ENCODE measurements around the gene TENM4.

TENM4 gene

DNA sequence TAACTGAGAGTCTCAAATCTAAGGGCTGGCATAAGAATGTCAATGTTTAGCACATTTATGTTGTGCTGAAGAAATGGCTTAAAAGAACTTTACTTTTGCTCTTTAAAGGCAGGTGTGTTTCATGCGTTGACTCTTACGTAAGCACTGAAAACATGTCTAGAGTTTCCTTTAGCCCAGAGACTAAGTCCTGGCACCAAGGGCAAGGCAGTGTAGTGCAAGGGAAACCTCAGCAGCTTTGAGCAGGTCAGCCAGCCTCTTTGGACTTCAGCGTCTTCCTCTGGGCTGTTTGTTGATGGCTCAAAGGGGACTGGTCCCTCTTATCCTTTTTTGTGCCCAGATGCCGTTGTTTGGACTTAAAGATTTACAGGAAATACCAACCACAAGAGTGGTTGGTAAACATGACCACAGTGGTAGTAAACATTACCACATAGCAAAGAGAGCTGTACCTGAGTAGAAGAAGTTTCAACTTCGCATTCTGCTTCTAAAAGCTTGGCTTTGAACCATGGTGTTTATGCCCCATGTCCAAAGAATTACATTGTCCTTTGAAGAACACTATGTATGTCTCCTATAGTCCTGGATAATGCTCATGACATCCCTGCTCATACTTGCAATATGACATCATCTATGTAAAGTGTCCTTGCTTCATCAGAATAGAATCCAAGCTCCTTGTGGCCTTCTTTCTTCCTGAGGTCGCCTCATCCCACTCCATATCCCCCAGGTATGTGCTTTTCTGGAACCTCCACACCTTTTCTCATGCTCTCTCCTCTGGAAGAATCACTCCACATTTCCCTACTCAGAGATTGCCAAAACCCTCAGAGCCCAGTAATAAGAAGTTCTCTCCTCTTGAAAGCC is 23.5 kb downstream of the TENM4 start:
- DNase-seq: no peak

DNA sequence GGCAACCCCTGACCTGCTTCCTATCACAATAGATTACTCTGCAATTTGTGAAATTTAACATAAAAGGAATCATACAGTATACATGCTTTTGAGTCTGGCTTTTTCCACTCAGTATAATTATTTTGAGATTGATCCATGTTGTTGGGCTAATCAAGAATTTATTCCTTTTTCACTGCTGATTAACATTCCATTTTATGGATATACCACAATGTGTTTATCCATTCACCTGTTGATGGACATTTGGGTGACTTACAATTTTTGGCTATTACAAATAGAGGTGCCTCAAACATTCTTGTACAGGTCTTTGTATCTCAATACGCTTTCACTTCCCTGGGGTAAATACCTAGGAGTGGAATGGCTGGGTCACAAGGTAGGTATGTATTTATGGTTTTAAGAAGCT is 24.9 kb downstream of the TENM4 start:
- DNase-seq: no peak

DNA sequence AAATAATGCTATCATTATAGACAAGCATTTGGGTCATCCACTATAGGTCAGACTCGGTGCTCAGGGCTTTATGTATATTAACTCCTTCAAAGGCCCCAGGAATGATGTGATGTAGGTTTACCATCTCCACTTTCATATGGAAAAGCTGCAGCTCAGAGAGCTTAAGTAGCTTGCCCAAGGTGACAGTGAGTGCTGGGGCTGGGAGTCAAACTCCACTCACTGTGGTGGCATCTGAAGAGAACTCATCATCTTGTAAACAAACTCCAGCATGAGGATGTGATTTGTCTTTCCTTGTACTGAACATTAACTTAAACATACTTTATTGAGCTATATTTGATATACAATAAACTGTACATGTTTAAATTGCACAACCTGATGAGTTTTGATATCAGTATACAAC is 25.4 kb downstream of the TENM4 start:
- no peak for DNase-seq

DNA sequence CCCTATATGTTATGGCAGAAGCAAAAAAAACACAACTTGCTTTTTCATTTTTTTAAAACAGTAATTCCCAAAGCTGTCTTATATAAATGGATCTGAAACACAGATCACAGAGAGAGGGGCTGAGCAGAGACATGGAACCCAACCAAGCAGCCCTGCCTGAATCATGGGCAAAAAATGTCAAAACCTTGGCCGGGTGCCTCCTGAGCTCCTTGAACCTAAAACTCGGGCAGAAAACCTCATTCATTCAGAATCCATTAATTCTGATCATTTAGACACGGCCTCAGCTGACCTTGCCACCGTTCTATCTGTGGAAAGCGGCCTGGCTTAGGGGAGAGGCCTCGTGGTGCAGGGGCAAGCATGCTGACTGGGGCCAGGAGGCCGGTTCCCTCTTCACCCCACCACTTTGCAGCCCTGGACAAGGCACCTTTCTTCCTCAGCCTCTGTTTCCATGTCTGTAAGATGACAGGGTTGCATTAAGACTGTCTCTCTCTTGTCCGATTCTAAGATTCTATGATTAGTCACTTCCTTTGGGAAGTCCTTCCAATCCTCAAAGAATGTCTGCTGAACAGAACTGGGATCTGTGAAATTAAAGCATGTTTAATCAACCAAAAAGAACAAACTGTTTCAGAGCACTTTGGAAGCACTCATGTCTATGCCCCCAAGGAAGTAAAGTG is 26.0 kb downstream of the TENM4 start:
- DNase-seq: no peak

DNA sequence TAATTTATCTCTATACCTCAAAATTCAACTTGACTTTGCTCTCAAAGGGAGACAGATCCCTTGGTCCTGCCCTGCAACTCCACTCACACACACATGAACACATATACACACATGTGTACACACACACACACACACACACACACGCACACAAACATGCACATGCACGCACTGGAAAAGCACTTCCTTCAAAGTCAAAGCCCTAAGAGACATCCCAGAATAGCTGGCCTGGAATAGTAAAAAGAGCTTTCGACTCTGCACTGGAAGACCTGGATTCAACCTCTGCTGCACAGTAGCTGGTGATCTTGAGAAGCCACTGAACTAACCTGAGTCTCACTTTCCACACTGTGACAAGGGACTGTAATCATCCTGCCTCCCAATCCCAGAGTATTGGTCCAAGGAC is 26.8 kb downstream of the TENM4 start:
- DNase-seq: no peak

DNA sequence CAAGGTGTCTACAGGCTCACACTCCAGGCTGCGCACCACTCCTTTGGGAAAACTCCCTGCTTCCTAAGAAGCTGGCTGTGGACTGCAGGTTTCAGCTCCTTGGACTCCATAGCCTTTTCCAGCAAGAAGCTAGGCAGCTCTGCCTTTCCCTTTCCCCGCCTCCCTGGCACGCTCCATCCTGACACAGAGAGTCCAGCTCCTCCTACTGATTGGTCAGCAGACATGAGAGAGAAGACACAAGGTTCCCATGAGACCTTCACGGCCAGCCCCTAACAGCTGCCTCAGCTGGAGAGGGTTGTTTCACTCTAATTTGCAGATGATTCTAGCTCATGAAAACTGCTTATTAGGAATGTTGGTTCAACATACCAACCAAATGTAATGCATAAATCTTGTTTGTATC is 27.6 kb downstream of the TENM4 start:
- no peak for DNase-seq

DNA sequence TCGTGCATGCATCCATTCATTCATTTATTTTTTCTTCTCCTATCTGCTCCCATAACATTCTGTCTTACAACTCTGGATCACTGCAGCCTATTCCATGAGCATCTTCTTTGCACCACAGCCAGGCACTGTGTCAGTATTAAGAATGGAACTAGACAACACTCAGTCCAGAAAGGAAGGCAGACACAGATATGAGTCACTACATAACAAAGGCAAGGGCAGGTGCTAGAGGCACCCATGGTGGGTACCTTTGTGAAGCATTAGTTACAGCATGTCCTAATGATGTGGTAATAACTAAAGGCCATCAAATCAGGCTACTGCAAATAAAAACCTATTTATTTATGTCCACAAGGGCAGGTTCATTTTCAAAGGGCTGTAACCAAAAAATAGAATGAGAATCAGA is 28.1 kb downstream of the TENM4 start:
- DNase-seq: no peak

DNA sequence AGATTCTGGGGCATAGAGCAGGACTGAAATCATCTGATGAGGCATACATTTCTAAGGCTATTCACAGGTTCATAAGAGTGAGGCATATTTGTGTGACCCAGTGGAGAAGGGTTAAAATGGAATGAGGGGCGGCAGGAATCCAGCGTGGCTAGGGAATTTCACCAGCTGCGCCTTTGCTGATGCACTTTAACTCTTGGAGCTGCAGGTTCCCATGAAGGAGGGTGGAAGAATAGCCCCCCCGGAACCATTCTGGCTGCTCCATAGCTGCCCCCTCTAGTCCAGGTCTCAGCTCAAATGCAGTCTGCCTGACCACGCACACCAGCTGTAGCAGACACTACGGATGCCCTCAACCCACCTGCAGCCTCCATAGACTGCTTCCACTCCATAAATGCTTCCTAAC is 31.5 kb downstream of the TENM4 start:
- no peak for DNase-seq

DNA sequence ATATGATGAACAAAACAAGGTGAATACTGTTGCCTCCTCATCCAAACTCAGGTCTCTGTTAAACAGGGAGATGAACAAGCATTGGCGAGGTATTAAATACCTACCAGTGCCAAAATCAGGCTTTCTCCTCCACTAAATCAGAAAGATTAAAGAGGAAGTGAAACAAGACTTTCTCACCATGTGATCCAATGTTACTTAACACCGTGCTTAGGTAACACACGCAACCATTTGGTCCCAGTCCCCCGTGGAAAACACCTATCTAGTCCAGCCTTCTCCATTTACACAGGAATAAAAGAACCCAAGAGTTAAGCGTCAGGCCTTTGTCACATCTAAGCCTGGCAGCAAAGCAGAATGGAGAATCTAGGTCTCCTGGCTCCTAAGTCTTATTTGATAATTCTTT is 34.5 kb downstream of the TENM4 start:
- DNase-seq: no peak

DNA sequence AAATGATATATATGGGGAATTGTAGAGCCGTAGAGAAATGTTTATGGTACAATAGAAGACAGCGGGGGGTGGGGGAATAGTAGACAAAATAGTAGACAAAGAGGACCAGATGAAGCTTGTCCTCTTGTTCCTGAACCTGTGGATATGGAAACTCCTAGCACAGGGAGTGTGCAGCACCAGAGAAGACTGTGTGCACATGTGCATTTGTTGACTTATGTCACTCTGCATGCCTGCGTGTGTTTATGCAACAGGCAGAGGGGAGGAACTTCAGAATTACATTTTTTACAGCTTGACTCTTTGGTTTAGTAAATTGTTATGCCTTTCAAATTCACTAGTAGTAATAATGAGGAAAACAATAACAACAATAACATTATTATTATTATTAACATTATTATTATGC is 36.0 kb downstream of the TENM4 start:
- no peak for DNase-seq

DNA sequence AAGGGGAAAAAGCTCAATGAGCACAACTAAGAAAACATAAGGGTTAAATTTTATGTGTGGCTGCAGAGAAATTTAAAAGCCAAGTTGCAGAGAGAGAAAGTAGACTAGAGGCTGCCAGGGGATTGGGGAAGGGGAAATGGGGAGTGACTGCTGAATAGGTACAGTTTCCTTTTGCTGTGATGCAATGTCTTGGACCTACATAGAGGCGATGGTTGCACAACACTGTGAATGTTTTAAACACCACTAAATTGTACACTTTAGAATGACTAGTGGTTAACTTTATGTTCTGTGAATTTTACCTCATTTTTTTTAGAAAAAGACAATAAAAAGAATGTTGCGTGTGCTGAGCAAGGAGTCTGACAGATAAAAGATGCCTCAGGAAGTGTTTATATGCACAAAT is 36.5 kb downstream of the TENM4 start:
- no peak for DNase-seq

DNA sequence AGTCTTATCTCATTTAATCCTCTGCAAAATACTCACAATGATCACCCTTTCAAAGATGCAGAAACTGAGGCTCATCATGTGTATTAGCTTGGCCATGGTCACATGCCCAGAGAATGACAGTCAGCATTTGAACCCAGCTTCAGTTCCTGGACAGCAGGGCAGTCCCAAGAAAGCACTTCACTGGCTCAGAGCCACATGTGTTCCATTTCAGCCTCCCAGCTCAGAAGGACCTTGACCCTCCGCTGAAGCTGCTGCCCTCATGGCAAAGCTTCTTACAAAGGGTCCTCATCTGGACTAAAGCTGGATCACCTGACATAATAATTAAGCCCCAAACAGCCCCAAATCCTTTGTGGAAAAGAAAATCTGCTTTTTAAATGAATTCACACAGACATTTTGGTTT is 37.0 kb downstream of the TENM4 start:
- no peak for DNase-seq

DNA sequence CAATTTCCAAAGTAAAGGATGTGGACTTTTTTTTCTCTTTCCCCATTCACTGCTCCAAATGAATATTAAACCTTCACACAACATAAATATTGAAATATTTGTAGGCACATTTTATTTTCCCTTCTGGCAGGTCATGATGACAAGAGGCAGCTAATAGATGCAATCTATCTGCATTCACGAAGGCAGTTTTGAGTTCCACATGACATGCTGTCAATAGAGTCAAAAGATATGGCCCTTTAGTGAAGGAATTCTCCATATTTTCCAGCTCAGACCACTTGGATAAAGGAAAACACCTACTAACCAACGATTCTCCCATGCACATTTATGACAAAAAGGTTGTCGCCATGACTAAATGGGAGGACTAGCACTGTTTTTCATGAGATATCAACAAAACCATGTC is 37.9 kb downstream of the TENM4 start:
- DNase-seq: no peak

DNA sequence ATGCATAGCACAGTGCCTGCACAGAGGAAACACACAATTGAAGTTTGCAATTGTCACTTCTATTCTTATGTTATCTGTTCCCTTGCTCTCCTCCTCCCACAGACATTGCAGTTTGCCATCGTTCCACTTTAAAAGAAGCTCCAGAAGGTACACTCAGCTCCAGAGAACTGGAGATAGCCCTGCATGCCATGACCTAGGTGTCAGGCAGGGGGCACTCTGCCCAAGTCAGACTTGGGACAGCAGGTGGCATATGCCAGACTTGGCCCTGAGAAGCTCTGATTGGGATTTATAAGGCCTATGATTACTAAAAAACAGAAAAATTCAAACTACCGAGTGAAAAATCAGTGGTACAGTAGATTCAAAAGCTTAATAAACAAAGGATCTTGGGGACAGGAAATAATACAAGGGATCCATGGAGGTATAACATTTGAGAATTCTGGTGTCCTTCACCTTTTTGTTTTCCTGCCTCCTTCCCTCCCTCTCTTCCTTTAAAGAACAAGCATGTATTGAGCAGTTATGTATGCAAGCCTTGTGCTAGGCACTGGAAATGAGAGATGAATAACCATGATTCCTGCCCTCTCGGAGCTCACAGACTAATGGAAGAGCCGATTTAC is 40.0 kb downstream of the TENM4 start:
- no peak for DNase-seq

DNA sequence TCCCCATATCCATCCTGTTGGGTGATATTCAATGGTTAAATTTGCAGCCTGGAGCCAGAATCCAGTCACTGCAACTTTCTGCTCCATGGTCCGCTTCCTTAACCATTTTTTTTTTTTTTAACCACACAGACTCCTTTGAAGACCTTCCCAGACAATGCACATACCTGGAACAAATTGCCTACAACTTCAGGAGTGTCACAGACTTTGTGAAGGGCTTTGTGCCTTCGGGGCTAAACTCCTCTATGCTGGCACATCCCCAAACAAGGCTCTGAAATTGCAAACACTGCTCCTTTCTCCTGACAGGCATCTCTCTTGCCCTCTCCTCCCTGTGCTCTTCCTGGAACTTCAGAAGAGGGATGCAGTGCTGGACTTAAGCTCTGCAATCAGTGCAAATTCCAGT is 40.6 kb downstream of the TENM4 start:
- DNase-seq: no peak

DNA sequence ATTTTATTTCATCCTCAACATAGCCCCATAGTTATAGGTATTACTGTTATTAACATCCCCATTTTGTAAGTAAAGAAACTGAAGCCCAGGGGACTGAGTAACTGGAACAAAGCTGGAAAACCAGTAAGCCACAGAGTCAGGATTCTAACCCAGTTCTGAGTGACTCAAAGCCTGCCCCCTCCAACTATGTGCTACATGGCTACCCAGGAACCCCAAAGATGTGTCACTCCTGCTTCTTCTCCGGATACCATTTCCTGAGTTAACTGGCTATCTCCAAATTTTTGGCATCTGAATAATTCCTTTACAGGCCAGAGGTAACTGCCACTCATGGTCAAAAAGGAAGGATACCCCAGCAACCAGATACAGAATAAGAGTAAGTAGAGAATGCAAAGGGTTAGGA is 43.6 kb downstream of the TENM4 start:
- no peak for DNase-seq

DNA sequence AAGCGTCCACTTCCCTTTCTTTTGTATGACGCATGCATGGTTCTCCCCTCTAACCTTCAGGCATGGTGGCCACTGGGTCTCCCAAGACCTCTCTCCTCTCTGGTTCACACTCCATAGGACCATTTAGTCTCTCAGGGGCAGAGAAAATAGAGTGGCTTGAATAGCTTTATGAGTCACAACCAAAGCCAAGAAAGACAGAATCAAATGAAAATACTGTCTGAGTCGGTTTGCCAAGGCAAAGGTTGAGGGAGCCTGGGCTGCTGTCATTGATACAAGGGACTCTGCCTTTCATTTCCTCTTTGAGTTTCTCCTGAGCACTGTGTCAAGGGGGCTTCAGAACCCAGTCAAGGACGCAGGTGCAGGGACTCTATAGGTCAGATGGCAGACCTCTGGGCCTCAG is 44.2 kb downstream of the TENM4 start:
- no peak for DNase-seq

DNA sequence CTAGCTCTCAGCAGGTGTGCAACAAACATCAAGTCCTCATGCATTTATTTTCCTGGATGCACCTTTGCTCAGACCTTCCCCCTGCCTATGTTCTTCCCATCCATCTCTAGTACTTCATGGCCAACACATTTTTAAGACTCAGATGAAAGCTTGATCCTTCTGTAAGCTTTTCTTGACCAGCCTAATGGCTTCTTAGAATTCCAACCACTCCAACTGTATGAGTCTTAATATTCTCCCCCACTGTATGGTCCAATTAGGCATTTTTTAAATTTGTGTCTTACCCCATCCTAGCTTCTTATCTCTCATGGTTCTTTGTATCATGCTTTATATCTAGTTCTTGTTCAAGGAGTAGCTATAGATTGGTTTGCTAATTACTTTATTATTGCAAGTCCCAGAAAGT is 44.8 kb downstream of the TENM4 start:
- no peak for DNase-seq

DNA sequence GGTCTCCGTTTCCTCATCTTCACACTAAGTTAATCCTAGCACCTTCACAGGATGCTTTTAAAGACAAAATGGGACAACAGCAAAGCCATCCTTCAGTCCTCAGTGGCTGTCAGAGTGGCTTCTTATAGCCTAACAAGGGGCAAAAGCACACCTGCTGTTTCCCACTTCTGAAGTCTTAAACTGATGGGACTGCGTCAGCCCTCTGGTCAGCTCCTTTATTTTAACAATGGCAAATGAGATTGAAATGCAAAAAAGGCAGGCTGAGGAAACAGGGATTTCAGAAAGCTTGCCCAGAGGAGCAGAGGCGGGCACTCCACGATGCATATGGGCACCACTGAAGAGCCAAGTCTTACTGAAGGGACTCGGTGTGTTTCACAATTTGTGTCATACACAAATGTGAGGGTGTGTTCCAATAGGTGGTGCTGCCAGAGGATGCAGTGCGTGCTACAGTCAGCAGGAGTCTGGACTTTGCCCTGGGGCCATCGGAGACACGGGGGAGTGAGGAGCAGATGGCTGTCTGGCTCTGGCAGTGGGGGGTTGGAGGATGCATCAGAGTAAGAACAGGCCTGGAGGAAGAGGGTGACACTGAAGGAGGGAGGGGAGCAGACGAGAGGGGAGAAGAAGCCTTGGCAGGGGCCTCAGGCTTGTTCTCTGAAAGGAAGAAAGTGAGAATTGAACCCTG is 47.3 kb downstream of the TENM4 start:
- DNase-seq: no peak

DNA sequence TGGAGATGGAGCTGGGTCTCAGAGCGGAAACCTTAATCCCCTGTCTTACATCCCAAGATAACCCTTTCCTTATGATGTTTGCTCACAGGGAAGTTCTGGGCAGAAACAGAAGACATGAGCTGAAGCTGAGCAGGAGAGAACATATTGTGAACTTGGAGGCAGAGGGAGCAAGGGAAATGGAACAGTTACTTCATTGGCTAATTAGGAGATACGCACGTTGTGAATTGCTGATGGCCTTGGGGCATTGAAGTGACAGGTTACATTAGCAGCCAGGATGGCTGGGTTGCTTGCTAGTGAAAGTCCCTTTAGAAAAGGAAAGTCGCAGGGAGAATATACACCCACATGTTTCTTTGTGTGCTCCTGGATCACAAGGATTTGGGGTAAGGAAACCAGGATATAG is 48.7 kb downstream of the TENM4 start:
- DNase-seq: no peak

DNA sequence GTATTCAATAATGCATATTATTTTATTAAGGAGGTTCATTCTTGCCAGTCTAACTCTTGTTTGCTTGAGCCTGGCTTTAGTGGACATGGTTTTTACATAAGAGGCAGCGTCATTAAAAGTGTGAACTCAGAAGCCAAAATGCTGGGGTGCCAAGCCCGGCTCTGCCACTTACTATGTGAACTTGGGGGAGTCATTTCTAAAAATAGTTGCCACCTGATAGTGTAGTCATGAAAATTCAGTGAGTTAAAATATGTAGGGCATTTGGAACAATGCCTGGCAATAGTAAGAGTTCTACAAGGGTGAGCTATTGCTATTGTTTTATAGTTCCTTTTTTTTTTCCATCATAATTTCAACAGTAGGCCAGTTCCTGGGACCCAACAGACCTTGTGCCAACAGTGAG is 49.9 kb downstream of the TENM4 start:
- no peak for DNase-seq

DNA sequence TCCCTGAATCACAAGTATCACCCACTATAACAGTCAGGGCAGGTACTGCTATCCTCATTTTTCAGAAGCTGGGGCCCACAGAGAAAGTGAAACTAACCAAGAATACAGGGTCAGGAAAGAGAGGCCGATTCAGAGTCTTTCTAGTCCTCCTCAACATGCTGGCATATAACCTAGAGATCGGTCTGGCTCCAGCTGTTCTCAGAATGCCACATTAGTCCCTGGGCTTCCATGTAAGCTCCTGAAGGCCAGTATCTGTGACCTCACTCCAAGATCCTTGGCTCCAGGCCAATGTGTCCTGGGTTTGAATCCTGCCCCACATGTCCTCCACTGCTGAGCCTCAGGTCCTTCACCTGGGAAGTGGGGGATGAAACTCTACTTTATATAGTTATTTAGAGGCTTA is 50.4 kb downstream of the TENM4 start:
- DNase-seq: no peak

DNA sequence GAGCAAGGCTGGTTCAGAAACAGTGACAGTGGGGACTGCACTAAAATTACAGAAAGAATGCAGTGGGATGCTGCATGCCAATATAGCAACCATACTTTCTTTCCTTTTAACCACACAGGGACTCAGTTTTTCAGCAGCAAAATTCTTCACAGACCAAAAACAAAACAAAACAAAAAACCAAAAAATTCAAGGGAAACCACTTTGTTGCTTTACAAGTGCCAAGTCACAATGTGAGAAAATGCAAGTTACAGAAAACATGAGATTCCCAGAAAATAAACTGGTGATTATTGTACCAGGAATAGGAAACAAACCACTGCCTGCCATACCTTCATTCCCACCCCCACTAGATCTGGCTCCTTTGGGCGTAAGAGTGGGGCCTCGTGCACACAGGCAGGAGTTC is 52.6 kb downstream of the TENM4 start:
- DNase-seq: no peak

DNA sequence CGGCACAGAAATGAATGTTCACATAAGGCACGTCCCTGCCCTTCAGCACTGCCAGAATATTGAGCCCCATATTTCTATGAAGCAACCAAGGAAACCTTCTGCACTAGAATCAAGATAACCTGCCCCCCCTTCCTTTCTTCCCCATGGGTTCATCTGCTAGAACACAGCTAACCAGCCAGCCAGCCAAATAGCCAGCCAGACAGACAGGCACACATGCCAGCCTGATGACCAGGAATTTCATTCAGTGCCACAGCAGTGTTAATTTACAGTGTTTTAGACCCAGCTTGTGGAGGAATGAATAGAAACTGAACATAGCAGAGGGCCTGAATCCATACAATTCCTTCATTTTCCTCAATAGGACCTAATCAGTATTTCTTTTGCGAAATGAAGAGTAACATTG is 57.0 kb downstream of the TENM4 start:
- no peak for DNase-seq

Data from activated naive CD4-positive, alpha-beta T cell treated with anti-CD3 and anti-CD28 coated beads, Interleukin-2, amount 50 U/mL, for 16 hours (primary cell).